WI38 (cell line): Measurements from ENCODE around the gene RTP4.

Source experiments
- H3K4me3 ChIP-seq: 2 replicates; pipeline ENCODE4 v1.5.1; 2011; ENCODE audit warnings: low read depth, mild to moderate bottlenecking, control low read depth, low read length
- CTCF ChIP-seq: IDR thresholded peaks from 2 replicates; pipeline ENCODE4 v1.5.1; 2012; ENCODE audit warnings: low read depth, mild to moderate bottlenecking, control low read depth, low read length

Gene RTP4

DNA sequence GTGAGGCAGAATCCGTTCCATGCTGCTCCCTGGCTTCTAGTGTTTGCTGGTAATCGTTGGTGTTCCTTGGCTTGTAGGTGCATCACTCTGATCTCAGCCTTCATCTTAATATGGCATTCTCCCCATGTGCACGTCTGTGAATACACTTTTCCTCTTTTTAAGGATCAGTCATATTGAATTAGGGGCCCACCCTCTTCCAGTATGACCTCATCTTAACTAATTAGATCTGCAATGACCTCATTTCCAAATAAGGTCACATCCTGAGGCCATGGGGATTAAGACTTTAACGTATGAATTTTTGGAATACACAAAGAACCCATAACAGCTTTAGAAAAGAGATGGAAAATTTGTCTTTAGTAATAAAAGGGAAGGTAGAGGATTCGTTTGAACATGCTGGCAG, 42.6 kb upstream of the RTP4 start:
- TF ChIP-seq CTCF, result no peak
- no peak overlapping the region for H3K4me3 ChIP-seq

- H3K4me3 ChIP-seq, result no peak overlapping the region
- TF ChIP-seq CTCF, result no peak
Observed at GRCh38 chr3:187327845-187328244, 40.3 kb upstream of the RTP4 start.

- TF ChIP-seq CTCF, result no peak
- no peak overlapping the region for H3K4me3 ChIP-seq
Observed at GRCh38 chr3:187328691-187329090, 39.5 kb upstream of the RTP4 start.

- no peak for TF ChIP-seq CTCF
- no peak overlapping the region for H3K4me3 ChIP-seq
Observed at GRCh38 chr3:187334904-187335303, 33.3 kb upstream of the RTP4 start.

GRCh38 chr3:187336322-187336721, 31.9 kb upstream of the RTP4 start:
- H3K4me3 ChIP-seq, result no peak overlapping the region
- TF ChIP-seq CTCF, result no peak

DNA sequence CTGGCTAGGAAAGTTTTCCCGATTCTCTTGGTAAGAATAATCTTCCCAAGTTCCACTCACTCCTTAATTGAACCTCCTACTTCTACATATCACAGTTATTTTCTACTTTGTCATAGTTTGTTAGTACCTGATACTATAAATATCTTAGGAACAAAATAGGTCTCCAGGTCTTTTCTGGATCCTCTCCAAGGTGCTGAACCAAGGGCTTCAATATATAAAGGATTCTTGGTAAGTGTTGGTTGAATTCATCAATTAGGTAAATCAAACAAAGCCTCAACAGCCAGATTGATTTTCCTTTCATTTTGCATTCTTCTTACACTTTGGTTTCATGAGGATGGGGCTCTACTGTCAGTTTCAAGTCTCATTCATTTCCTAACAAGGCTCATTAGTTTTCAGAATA, 27.6 kb upstream of the RTP4 start:
- H3K4me3 ChIP-seq, result no peak overlapping the region
- TF ChIP-seq CTCF, result no peak

GRCh38 chr3:187342255-187342654, 25.9 kb upstream of the RTP4 start:
- no peak for TF ChIP-seq CTCF
- H3K4me3 ChIP-seq, result no peak overlapping the region

DNA sequence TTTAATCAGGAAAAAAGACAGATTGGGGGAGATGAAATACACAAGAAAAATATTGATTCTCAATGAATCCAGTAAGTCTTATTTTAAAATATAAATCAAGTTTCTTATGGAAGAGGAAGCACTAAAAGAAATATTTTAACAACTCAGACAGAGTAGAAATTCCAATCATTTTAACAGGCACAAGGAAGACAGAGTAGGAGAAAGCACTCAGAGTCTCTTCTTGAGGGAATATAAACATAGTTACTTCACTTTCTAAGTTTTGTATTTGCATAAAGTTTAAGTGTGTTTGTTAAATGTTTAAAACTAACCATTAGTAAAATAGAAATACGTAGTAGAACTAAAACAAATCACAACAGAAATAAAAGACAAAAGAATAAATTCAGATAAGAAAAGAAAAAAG, 24.5 kb upstream of the RTP4 start:
- TF ChIP-seq CTCF, result no peak
- no peak overlapping the region for H3K4me3 ChIP-seq
